COLO668 (cell line): ENCODE measurements around the gene ANKRD11.

ENCODE experiments used
- DNase-seq: peaks from one replicate; lab custom pipeline; 2025; ENCODE audit not compliant: unreplicated experiment; lab: John Stamatoyannopoulos, UW

The ANKRD11 gene

GRCh38 chr16:89289428-89290395 lies 200.6 kb downstream of the ANKRD11 start:
- peak; percentile 74 for DNase-seq

DNA sequence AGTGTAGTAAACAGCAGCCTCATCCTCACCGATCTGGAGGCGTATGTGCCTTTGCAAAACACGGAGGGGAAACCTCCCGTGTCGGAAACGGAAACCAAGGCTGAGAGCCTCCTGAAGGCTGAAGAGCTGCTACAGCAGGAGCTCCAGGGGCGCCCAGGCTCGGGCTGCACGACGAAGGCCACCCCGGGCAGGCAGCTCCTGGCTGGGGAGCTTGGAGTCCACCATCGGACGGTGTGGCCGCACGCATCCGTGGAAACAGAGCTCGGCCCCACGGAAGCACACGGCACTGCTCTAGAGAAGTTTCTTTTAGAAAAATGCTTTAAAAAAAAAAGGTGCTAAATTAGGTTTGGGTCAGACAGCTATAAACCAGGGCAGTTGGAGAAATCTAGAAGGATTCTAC lies 201.4 kb downstream of the ANKRD11 start:
- no peak for DNase-seq

GRCh38 chr16:89288577-89288844 lies 201.8 kb downstream of the ANKRD11 start:
- DNase-seq, result no peak

GRCh38 chr16:89287777-89288576 lies 202.4 kb downstream of the ANKRD11 start:
- DNase-seq, result no peak

- DNase-seq, result no peak
Measured at GRCh38 chr16:89286096-89286495, 204.3 kb downstream of the ANKRD11 start.

GRCh38 chr16:89285381-89285780 lies 205.0 kb downstream of the ANKRD11 start:
- no peak for DNase-seq

- DNase-seq, result no peak
Measured at GRCh38 chr16:89283449-89283848, 206.9 kb downstream of the ANKRD11 start.

- no peak for DNase-seq
Measured at GRCh38 chr16:89282523-89282922, 207.8 kb downstream of the ANKRD11 start.

DNA sequence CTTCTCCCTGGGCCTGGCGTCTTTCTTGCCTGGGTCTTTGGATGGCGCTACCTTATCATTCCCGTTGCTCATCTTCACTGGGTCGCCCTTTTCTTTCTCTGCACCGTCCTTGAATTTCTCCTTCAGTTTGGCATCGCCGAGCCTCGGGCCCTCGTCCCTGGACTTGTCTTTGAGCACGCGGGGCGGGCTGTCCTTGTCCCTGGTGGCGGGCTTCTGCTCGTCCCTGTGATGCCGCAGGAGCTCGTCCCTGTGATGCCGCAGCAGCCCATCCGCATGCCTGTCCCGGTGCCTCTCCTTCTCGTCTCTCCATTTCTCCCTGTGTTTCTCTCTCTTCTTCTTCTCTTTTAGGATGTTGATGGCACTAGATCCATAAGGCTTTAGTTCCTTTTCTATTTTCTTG lies 208.5 kb downstream of the ANKRD11 start:
- no peak for DNase-seq

- no peak for DNase-seq
Measured at GRCh38 chr16:89281189-89281577, 209.2 kb downstream of the ANKRD11 start.

DNA sequence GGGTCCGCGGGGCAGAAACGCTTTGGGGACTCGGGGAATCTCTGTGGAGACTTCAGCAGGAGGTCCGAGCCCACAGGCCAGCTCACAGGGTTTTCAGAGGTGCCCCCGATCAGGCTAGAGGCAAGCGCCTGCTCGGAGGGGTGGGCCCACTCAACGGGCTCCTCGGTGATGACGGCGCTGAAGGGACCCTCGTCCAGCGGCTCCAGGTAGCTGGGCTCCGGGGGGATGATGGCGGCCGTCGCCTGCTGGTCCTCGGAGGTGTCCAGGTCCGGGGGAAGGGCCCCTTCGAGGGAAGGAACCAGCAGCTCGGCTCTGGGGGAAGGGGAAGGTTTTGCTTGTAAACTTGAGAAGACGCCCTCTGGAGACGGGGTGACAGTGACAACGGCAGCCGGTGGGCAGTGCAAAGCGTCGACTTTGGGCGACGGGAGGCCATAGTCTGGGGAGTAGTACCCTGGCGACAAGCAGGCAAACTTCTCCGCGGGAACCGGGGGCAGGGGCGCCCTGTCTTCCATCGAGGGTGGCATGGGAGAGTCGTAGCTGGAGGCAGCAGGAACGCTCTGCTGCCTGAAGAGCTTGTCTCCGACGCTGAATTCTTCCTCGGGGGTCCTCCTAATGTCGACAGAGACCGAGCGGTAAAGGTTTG lies 209.7 kb downstream of the ANKRD11 start:
- DNase-seq, result no peak

GRCh38 chr16:89279666-89280481 lies 210.5 kb downstream of the ANKRD11 start:
- DNase-seq, result no peak

GRCh38 chr16:89278441-89279240 lies 211.7 kb downstream of the ANKRD11 start:
- DNase-seq, result no peak

- DNase-seq, result no peak
Measured at GRCh38 chr16:89277641-89278341, 212.6 kb downstream of the ANKRD11 start.

DNA sequence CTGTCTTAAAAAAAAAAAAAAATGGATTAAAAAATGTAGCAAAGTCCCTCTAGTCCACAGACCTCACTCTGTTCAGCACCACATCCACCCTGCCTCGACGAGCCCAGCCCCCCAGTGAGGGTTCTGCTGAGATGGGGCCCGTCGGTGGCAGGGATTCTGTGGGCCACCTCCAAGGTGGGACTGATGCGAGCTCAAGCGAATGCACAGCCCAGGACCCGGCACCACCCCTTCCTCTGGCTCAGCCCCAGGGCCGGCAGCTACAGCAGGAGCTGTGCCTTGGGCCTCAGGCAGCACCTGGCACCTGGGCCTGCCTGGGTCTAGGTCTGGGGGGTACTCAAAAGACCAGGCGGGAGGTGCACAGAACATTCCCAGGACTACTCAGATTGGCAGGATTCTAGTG lies 213.3 kb downstream of the ANKRD11 start:
- DNase-seq, result no peak

DNA sequence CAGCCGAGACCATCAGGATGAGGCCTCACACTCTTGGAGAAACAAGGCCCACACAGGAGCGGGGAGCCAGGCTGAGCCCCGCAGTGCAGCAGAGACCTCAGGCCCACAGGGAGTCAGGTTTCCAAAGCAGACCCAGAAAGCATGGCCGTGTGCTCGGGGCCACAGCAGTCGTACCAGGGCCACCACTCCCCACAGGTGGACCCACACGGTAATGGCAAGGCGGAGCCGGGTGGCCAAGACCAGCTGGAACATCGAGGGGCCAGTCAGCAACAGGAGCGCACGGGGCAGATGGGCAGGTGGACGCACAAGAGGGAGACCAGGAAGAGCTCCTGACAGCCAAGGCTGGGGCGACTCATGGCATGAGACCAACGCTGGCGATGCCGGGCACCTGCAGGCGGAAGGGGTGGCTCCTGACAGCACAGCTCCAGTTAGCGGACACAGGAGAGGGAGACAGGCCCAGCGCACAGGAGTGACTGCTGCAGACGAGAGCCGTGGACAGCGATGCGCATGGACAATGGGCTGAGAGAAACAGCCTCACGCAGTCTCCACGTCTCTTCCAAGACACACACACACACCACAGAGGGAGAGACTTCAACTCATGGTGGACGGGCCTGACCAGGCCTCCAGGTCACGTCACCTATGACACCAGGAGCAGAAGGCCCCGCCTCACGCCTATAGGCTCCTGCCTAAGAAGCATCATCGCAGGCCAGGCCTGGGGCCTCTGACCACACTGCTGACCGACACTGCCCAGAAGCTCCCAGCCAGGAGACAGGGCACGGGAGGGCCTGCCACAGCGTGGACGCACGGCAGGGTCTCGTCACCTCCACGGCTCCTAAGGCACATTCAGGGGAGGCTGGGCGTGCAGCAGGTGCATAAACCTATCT lies 214.3 kb downstream of the ANKRD11 start:
- DNase-seq, result no peak

- no peak for DNase-seq
Measured at GRCh38 chr16:89275284-89275584, 215.1 kb downstream of the ANKRD11 start.

DNA sequence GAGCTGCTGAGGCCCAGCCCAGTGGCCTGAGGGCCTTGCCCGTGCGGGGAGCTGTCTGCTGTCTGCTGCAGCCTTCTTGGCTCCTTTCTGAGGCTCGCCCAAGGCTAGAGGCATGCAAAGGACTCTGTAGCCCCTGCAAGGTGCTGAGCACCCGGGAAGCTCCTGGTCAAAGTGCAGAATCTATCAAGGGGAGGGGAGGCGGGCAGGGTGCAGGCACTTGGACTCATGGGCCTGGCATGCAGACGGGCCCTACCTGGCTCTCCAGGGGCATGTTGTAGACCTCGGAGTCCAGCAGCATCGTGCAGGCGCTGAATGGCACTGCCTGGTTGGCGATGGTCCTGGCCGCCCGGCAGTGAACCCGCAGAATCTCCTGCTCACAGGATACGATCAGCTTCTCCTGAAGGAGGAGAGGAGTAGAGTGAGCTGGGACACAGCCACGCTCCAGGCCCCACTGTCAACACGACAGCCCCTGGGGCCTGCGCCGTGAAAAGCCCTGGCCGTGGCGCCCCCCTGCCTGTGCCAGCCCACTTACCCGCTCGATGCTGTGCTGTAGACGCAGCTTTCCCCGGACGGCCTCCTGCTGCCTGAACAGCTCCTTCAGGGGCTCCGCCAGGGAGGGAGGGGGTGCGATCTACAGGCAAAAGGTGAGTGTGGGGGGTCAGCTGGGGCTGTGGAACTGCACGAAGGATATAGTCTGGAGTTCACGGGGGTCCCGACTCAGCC lies 215.6 kb downstream of the ANKRD11 start:
- DNase-seq, result no peak
